ENCODE results near the gene RBBP9.

Gene RBBP9

DNA sequence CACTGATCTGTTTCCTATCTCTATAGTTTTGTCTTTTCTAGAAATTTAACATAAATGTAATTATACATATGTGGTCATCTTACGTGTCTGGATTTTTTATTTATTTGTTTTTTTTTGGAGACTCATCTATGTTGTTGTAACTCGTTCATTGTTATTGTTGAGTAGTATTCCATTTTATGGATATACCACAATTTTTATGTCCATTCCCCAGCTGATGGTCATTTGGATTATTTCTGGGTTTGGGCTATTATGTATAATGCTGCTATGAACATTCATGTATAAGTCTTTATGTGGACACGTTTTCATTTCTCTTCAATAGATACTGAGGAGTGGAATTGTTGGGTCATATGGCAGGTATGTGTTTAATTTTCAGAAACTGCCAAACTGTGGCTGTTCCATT is 40.4 kb downstream of the RBBP9 start:
- TF ChIP-seq, protein P1, sequence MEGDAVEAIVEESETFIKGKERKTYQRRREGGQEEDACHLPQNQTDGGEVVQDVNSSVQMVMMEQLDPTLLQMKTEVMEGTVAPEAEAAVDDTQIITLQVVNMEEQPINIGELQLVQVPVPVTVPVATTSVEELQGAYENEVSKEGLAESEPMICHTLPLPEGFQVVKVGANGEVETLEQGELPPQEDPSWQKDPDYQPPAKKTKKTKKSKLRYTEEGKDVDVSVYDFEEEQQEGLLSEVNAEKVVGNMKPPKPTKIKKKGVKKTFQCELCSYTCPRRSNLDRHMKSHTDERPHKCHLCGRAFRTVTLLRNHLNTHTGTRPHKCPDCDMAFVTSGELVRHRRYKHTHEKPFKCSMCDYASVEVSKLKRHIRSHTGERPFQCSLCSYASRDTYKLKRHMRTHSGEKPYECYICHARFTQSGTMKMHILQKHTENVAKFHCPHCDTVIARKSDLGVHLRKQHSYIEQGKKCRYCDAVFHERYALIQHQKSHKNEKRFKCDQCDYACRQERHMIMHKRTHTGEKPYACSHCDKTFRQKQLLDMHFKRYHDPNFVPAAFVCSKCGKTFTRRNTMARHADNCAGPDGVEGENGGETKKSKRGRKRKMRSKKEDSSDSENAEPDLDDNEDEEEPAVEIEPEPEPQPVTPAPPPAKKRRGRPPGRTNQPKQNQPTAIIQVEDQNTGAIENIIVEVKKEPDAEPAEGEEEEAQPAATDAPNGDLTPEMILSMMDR (IDR thresholded peaks at IDR 0.05; ENCODE audit: extremely low read depth, insufficient read depth, missing control alignments), result no peak
- in situ Hi-C loops (cut with MboI; ENCODE audit: low pct_unique_long_range_greater_than_20kb, low sequenced_read_pairs, unreplicated experiment), result no loop called here
- no peak for DNase-seq (ENCODE audit: low spot score)

GRCh38 chr20:18443886-18444285 is 53.1 kb downstream of the RBBP9 start:
- DNase-seq (ENCODE audit: low spot score), result no peak
- TF ChIP-seq, protein P1 (IDR thresholded peaks at IDR 0.05; ENCODE audit: extremely low read depth, insufficient read depth, missing control alignments), result no peak
- in situ Hi-C loops (cut with MboI; ENCODE audit: low pct_unique_long_range_greater_than_20kb, low sequenced_read_pairs, unreplicated experiment), result no loop called here

DNA sequence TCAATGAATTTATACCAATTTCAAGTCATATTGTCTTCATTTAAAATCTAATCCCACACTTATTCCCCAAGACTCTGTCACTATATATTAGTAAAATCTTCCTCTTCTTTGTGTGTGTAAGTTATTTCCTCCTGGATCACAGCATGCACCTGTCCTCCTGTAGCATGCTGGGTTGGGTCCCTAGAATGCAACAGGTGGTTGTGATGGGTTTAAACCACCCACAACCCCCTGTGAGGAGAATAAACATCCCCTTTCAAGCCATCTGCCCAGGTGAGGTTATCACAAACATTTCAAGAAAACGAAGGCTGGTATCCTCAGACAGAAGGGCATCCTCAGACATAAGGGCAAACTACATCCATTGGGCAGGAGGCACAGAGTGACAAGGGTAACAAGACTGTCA is 56.6 kb downstream of the RBBP9 start:
- DNase-seq (ENCODE audit: low spot score), result no peak
- in situ Hi-C loops (cut with MboI; ENCODE audit: low pct_unique_long_range_greater_than_20kb, low sequenced_read_pairs, unreplicated experiment), result no loop called here
- TF ChIP-seq, protein P1 (IDR thresholded peaks at IDR 0.05; ENCODE audit: extremely low read depth, insufficient read depth, missing control alignments), result no peak

GRCh38 chr20:18436847-18437246 is 60.2 kb downstream of the RBBP9 start:
- TF ChIP-seq, protein P1 (IDR thresholded peaks at IDR 0.05; ENCODE audit: extremely low read depth, insufficient read depth, missing control alignments), result no peak
- in situ Hi-C loops (cut with MboI; ENCODE audit: low pct_unique_long_range_greater_than_20kb, low sequenced_read_pairs, unreplicated experiment), result no loop called here
- DNase-seq (ENCODE audit: low spot score), result no peak
